Cardiac muscle cell (in vitro differentiated cells and primary cell): ENCODE measurements around the gene IGF2BP3. TPM values are rescaled to one million over a fixed set of nuclear protein-coding genes. Genes with fewer than 3 reads are reported as not detected.
"Not testable (repeated sequence)": the region's sequence is repeated elsewhere in the genome, so short reads cannot be mapped to it uniquely, and the experiment has no call there.

ENCODE experiments used
- DNase-seq, 2 donors: peaks; one replicate each; pipeline versions ENCODE4 v3.0.0 to v3.0.0-alpha.2; 2010 to 2017; ENCODE audit warnings: low read depth in 1 of 2, low spot score in 1 of 2
- H3K27ac ChIP-seq: fragments of 200-600 bp; sonication (generic); 2 replicates; pipeline ENCODE4 v1.5.1; 2016
- H3K27me3 ChIP-seq: fragments of 200-600 bp; sonication (generic); 2 replicates; pipeline ENCODE4 v1.6.0; 2016; ENCODE audit warnings: control low read depth
- H3K36me3 ChIP-seq: fragments of 200-600 bp; sonication (generic); 2 replicates; pipeline ENCODE4 v1.5.1; 2016; ENCODE audit warnings: control low read depth
- H3K4me1 ChIP-seq: fragments of 200-600 bp; sonication (generic); 2 replicates; pipeline ENCODE4 v1.8.1; 2017; ENCODE audit warnings: low read depth, mild to moderate bottlenecking, mixed run types
- H3K4me3 ChIP-seq: fragments of 200-600 bp; sonication (generic); 2 replicates; pipeline ENCODE4 v1.5.1; 2016; ENCODE audit warnings: mild to moderate bottlenecking
- H3K9me3 ChIP-seq: fragments of 200-600 bp; sonication (generic); 2 replicates; pipeline ENCODE4 v1.5.1; 2017; ENCODE audit warnings: low read depth, mild to moderate bottlenecking, control low read depth
- polyA plus RNA-seq: library from polyadenylated mRNA; unstranded; fragments of >200 nt; fragmentation: Nextera tagmentation; extraction: Ambion mirVana; gene quantifications from 2 replicates; pipeline ENCODE4 v1.2.1, GENCODE V29; 2016
- total RNA-seq: library from RNA; depleted of rRNA; stranded (reverse); fragments of >200 nt; gene quantifications from 2 replicates; pipeline ENCODE4 v1.2.3, GENCODE V29; 2016
- TF ChIP-seq, protein P1 (sequence below): IDR thresholded peaks from 2 replicates; pipeline ENCODE4 v1.5.1; 2012; ENCODE audit warnings: low read depth, mild to moderate bottlenecking, low read length

IGF2BP3 gene
- total RNA-seq, result 44.9 and 59.3 TPM in 2 replicates
- 30.5 and 45.5 TPM in 2 replicates for polyA plus RNA-seq

- no peaks in the 10 kb centered on the region for H3K36me3 ChIP-seq
- H3K9me3 ChIP-seq, result no peaks in the 10 kb centered on the region
- H3K4me3 ChIP-seq, result peak within 1 kb of the TSS; percentile 72
- H3K27me3 ChIP-seq, result no peaks in the 10 kb centered on the region
- peaks cover 16% of the 10 kb centered on the region for H3K4me1 ChIP-seq
- H3K27ac ChIP-seq, result peak within 1 kb of the TSS; percentile 96
- TF ChIP-seq, protein P1, sequence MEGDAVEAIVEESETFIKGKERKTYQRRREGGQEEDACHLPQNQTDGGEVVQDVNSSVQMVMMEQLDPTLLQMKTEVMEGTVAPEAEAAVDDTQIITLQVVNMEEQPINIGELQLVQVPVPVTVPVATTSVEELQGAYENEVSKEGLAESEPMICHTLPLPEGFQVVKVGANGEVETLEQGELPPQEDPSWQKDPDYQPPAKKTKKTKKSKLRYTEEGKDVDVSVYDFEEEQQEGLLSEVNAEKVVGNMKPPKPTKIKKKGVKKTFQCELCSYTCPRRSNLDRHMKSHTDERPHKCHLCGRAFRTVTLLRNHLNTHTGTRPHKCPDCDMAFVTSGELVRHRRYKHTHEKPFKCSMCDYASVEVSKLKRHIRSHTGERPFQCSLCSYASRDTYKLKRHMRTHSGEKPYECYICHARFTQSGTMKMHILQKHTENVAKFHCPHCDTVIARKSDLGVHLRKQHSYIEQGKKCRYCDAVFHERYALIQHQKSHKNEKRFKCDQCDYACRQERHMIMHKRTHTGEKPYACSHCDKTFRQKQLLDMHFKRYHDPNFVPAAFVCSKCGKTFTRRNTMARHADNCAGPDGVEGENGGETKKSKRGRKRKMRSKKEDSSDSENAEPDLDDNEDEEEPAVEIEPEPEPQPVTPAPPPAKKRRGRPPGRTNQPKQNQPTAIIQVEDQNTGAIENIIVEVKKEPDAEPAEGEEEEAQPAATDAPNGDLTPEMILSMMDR, result no peak
- DNase-seq, result peak; percentile 90 to 99
Observed at GRCh38 chr7:23470330-23471105, at the start of gene IGF2BP3. Gene IGF2BP3, minus strand, starts transcription at chr7:23470491. Its CDS starts 381 bp downstream, at chr7:23470110.

GRCh38 chr7:23514755-23515154 is 44.5 kb upstream of the IGF2BP3 start:
- Histone ChIP-seq H3K4me1 (no peaks in the 10 kb centered on the region), H3K27ac (no peak overlapping the region), H3K9me3 (no peaks in the 10 kb centered on the region), H3K36me3 (peaks cover 76% of the 10 kb centered on the region), H3K27me3 (no peaks in the 10 kb centered on the region), H3K4me3 (no peak overlapping the region)
- DNase-seq, result no peak
- TF ChIP-seq, protein P1, result no peak

DNA sequence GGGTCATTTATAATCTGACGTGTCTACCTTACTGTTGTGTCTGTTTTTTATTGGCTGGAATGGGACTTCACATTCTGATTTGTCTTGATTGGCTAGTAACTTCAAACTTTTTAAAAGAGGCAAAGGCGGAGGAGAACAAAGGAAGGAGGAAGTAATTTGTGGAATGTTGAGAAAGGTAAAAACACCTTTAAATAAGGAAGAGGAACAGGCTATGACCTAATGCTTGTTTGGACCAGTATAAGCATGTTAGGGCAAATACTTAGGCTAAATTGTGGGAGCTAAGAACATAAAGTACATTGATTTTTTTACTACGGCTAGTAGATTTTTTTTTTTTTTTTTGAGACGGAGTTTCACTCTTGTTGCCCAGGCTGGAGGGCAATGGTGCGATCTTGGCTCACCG is 43.5 kb upstream of the IGF2BP3 start:
- DNase-seq, H3K27me3 ChIP-seq, H3K4me3 ChIP-seq, H3K4me1 ChIP-seq, H3K27ac ChIP-seq, H3K9me3 ChIP-seq: not testable (repeated sequence)
- H3K36me3 ChIP-seq, result peaks cover 74% of the 10 kb centered on the region

DNA sequence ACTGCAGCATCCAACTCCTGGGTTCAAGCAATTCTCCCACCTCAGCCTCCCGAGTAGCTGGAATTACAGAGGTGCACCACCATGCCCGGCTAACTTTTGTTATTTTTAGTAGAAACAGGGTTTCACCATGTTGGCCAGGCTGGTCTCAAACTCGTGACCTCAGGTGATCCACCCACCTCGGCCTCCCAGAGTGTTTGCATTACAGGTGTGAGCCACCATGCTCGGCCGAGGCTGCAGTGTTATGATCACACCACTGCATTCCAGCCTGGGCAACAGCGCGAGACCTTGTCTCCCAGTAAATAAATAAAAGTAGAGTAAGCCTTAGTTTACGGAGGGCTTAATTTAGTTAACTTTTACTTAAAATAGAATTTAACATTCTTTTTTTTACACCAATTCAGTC is 23.7 kb upstream of the IGF2BP3 start:
- TF ChIP-seq, protein P1, result no peak
- DNase-seq, result no peak
- Histone ChIP-seq H3K4me1 (no peaks in the 10 kb centered on the region), H3K9me3 (no peaks in the 10 kb centered on the region), H3K4me3 (no peak overlapping the region), H3K27ac (no peak overlapping the region), H3K36me3 (peaks cover under 1% of the 10 kb centered on the region), H3K27me3 (no peaks in the 10 kb centered on the region)

GRCh38 chr7:23491502-23491901 is 21.2 kb upstream of the IGF2BP3 start:
- TF ChIP-seq, protein P1, result no peak
- H3K4me3 ChIP-seq, result no peak overlapping the region
- no peak overlapping the region for H3K27ac ChIP-seq
- no peaks in the 10 kb centered on the region for H3K36me3 ChIP-seq
- H3K9me3 ChIP-seq, result no peaks in the 10 kb centered on the region
- no peaks in the 10 kb centered on the region for H3K27me3 ChIP-seq
- H3K4me1 ChIP-seq, result no peaks in the 10 kb centered on the region
- peak in 1 of 2 donors; percentile 26 for DNase-seq

DNA sequence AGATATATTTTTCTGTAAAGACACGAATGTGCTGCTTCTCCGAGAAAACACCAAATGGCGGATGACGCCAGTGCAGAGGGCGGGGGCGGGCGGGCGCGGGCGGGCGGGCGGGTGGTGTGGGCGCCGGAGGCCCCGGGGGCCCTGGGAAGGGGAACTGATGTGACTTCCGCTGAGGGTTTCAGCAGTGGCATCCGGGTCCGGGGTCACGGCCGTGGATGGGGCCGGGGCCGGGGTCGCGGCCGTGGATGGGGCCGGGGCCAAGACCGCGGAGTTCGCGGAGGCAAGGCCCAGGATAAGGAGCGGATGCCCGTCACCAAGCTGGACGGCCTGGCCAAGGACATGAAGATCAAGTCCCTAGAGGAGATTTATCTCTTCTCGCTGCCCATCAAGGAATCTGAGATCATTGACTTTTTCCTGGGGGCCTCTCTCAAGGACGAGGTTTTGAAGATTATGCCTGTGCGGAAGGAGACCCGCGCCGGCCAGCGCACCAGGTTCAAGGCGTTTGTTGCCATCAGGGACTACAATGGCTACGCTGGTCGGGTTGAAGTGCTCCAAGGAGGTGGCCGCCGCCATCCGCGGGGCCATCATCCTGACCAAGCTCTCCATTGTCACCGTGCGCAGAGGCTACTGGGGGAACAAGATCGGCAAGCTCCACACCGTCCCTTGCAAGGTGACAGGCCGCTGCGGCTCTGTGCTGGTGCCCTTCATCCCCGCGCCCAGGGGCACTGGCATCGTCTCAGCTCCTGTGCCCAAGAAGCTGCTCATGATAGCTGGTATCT is 20.3 kb upstream of the IGF2BP3 start:
- Histone ChIP-seq H3K27ac (no peak overlapping the region), H3K4me1 (no peaks in the 10 kb centered on the region), H3K9me3 (no peaks in the 10 kb centered on the region), H3K4me3 (no peak overlapping the region), H3K36me3 (no peaks in the 10 kb centered on the region), H3K27me3 (no peaks in the 10 kb centered on the region)
- peak in 1 of 2 donors; percentile 55 for DNase-seq
- TF ChIP-seq, protein P1, result no peak

DNA sequence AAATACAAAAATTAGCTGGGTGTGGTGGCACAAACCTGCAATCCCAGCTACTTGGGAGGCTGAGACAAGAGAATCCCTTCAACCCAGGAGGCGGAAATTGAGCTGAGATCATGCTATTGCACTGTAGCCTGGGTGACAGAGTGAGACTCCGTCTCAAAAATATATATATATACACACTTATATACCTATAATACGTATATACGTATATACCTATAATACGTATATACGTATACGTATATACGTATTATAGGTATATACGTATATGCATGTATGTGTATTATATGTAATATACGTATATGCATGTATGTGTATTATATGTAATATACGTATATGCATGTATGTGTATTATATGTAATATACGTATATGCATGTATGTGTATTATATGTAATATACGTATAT is 18.4 kb upstream of the IGF2BP3 start:
- not testable (repeated sequence) for H3K4me3 ChIP-seq, H3K27me3 ChIP-seq, DNase-seq, H3K36me3 ChIP-seq, H3K4me1 ChIP-seq, H3K27ac ChIP-seq, H3K9me3 ChIP-seq
